GM12865 (cell line): ENCODE measurements around the gene NR2F6.
A peak's percentile ranks its signal among the peaks of the same experiment; 100 is the strongest.

Experiments
- DNase-seq: peaks from one replicate; pipeline ENCODE4 v3.0.0; 2010; ENCODE audit warnings: low read depth
- H3K4me3 ChIP-seq: 2 replicates; pipeline ENCODE4 v1.5.1; 2011; ENCODE audit warnings: mild to moderate bottlenecking, low read depth, low read length, control low read depth
- TF ChIP-seq, protein P1 (sequence below): IDR thresholded peaks from 2 replicates; pipeline ENCODE4 v1.5.1; 2011; ENCODE audit warnings: low read length, control low read depth, low read depth, inconsistent platforms; ENCODE audit not compliant: insufficient read depth; ENCODE audit errors: missing control alignments

Gene NR2F6

DNA sequence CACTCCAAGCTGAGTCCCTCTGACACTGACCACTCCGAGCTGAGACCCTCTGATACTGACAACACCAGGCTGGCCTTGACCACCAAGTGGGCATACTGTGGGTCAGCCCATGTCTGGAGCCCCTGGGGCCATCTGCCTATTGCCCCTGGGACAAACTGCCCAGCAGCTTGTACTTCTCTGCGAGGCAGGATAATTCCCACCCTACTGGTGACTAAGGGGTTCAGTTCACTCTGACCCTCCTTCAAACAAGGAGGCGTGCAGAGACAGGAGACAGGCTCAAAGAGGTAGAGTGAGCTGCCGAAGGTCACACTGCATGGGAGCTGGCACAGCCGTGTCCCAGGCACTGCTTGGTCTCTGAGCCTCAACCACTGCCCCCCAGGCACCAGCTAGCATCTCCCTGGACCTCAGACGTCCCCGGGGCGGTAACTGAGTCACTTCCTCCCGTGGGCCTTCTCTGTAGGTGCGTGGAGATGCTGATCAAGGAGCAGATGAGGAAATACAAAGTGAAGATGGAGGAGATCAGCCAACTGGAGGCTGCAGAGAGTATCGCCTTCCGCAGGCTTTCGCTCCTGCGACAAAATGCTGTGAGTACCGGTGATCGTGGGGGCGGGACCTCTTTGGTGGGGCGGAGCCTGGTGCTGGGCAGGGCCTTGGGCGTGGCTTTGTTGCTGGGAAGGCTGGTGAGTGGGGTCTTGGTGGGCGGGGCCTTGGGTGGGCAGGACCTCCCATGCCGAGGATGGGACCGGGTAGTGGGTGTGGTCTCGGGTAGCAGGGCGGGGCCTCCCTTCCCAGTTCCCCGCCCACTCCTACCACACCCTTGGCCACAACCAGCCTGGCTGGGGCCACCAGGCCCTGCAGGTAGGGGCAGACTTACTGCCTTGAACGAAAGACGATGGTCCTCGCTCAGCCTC is 36.3 kb downstream of the NR2F6 start:
- DNase-seq: peak; percentile 87
- no peak overlapping the region for H3K4me3 ChIP-seq
- TF ChIP-seq, protein P1, sequence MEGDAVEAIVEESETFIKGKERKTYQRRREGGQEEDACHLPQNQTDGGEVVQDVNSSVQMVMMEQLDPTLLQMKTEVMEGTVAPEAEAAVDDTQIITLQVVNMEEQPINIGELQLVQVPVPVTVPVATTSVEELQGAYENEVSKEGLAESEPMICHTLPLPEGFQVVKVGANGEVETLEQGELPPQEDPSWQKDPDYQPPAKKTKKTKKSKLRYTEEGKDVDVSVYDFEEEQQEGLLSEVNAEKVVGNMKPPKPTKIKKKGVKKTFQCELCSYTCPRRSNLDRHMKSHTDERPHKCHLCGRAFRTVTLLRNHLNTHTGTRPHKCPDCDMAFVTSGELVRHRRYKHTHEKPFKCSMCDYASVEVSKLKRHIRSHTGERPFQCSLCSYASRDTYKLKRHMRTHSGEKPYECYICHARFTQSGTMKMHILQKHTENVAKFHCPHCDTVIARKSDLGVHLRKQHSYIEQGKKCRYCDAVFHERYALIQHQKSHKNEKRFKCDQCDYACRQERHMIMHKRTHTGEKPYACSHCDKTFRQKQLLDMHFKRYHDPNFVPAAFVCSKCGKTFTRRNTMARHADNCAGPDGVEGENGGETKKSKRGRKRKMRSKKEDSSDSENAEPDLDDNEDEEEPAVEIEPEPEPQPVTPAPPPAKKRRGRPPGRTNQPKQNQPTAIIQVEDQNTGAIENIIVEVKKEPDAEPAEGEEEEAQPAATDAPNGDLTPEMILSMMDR: no peak

- TF ChIP-seq, protein P1: no peak
- no peak for DNase-seq
- H3K4me3 ChIP-seq: no peak overlapping the region
These were observed 38.8 kb downstream of the NR2F6 start for GRCh38 chr19:17206736-17207581.

GRCh38 chr19:17205237-17206140 is 40.2 kb downstream of the NR2F6 start:
- TF ChIP-seq, protein P1: peak; percentile 65
- DNase-seq: peak; percentile 71
- no peak overlapping the region for H3K4me3 ChIP-seq

DNA sequence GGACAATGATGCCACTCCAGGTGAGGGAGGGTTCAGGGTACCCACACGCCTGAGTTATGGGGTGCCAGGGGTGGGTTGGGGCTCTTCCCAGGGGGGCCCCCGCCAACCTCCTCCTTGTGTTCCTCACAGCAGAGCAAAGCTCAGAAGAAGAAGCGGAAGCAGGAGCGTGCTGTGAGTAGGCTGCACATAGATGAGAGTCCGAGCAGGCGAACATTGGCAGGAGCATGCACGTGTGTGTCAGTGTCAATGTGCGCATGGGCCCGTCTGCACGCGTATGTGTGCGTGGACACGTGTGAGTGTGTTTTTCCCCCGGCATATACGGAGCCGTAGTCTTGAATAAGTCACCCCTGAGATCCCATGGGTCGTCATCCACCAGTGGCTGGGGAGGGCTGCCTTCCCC is 43.0 kb downstream of the NR2F6 start:
- no peak for DNase-seq
- H3K4me3 ChIP-seq: no peak overlapping the region
- TF ChIP-seq, protein P1: no peak

GRCh38 chr19:17202249-17202648 is 43.5 kb downstream of the NR2F6 start:
- no peak overlapping the region for H3K4me3 ChIP-seq
- TF ChIP-seq, protein P1: no peak
- DNase-seq: no peak

GRCh38 chr19:17200408-17201079 is 45.2 kb downstream of the NR2F6 start:
- no peak for DNase-seq
- TF ChIP-seq, protein P1: no peak

More at GRCh38 chr19:17200408-17201079, 45.2 kb downstream of the NR2F6 start:
- H3K4me3 ChIP-seq: no peak overlapping the region
